HFFc6 (cell line): ENCODE measurements around the gene JADE2. TPM values are rescaled to one million over a fixed set of nuclear protein-coding genes. Genes with fewer than 3 reads are reported as not detected.

Experiments
- DNase-seq: peaks from one replicate; pipeline ENCODE4 v3.0.0-alpha.2; 2018
- H3K27ac Mint-ChIP-seq: 2 replicates; pipeline ENCODE4 v1.8.0; 2020; ENCODE audit warnings: mild to moderate bottlenecking, mixed read lengths
- H3K27me3 Mint-ChIP-seq: 2 replicates; pipeline ENCODE4 v1.8.0; 2021; ENCODE audit warnings: mild to moderate bottlenecking, moderate library complexity, mixed read lengths; ENCODE audit not compliant: insufficient read depth
- H3K36me3 Mint-ChIP-seq: 2 replicates; pipeline ENCODE4 v1.8.0; 2021; ENCODE audit warnings: low read depth, mixed read lengths
- H3K4me1 Mint-ChIP-seq: 2 replicates; pipeline ENCODE4 v1.8.0; 2020; ENCODE audit warnings: low read depth, mixed read lengths
- H3K4me3 Mint-ChIP-seq: 2 replicates; pipeline ENCODE4 v1.8.0; 2020; ENCODE audit warnings: mild to moderate bottlenecking, moderate library complexity, mixed read lengths
- H3K9me3 Mint-ChIP-seq: 2 replicates; pipeline ENCODE4 v1.8.0; 2020; ENCODE audit warnings: mild to moderate bottlenecking, mixed read lengths
- CTCF ChIP-seq: fragments of 200-600 bp; sonication (generic); IDR thresholded peaks from 2 replicates; pipeline ENCODE4 v1.5.0; 2021; ENCODE audit warnings: antibody characterized with exemption, mild to moderate bottlenecking
- total RNA-seq, 6 experiments: library from RNA; stranded (reverse); fragmentation: NEBNext Ultra II Directional; extraction: Animal tissue kit (Norgen Biotek cat#: 25700); gene quantifications; 2 replicates in 1 of 6; 3 replicates in 5 of 6; pipeline ENCODE4 v1.2.3, GENCODE V29; 2021

Gene JADE2
- total RNA-seq, 6 experiments from 2014 or later = 32.8 to 41.0 (median 39.6) TPM

GRCh38 chr5:134564396-134564795 lies 38.9 kb downstream of the JADE2 start:
- no peak overlapping the region for H3K4me3 Mint-ChIP-seq
- DNase-seq = no peak
- H3K9me3 Mint-ChIP-seq = no peaks in the 10 kb centered on the region
- H3K36me3 Mint-ChIP-seq = peaks cover 43% of the 10 kb centered on the region
- H3K27ac Mint-ChIP-seq = no peak overlapping the region
- peaks cover 4% of the 10 kb centered on the region for H3K27me3 Mint-ChIP-seq
- H3K4me1 Mint-ChIP-seq = peaks cover 40% of the 10 kb centered on the region
- TF ChIP-seq CTCF = no peak

- Mint-ChIP-seq H3K27ac (no peak overlapping the region), H3K4me1 (peaks cover 47% of the 10 kb centered on the region), H3K36me3 (peaks cover 37% of the 10 kb centered on the region), H3K4me3 (no peak overlapping the region), H3K27me3 (peaks cover 2% of the 10 kb centered on the region; the same call in 1 of the 2 replicates), H3K9me3 (no peaks in the 10 kb centered on the region)
- DNase-seq = no peak
- TF ChIP-seq CTCF = no peak
Observed at GRCh38 chr5:134565791-134566740, 40.6 kb downstream of the JADE2 start.

GRCh38 chr5:134566741-134567221 lies 41.3 kb downstream of the JADE2 start:
- DNase-seq = no peak
- H3K4me3 Mint-ChIP-seq = no peak overlapping the region
- peaks cover 2% of the 10 kb centered on the region; the same call in 1 of the 2 replicates for H3K27me3 Mint-ChIP-seq
- no peak for TF ChIP-seq CTCF
- peak overlapping the region; percentile 83 for H3K27ac Mint-ChIP-seq
- peaks cover 31% of the 10 kb centered on the region for H3K36me3 Mint-ChIP-seq
- H3K9me3 Mint-ChIP-seq = no peaks in the 10 kb centered on the region
- H3K4me1 Mint-ChIP-seq = peaks cover 40% of the 10 kb centered on the region

- no peaks in the 10 kb centered on the region for H3K9me3 Mint-ChIP-seq
- H3K4me1 Mint-ChIP-seq = peaks cover 34% of the 10 kb centered on the region
- peaks cover 21% of the 10 kb centered on the region for H3K36me3 Mint-ChIP-seq
- peak overlapping the region; percentile 32 for H3K4me3 Mint-ChIP-seq
- H3K27me3 Mint-ChIP-seq = peaks cover 2% of the 10 kb centered on the region; the same call in 1 of the 2 replicates
- TF ChIP-seq CTCF = no peak
- H3K27ac Mint-ChIP-seq = peak overlapping the region; percentile 83
- peak; percentile 58 for DNase-seq
Observed at GRCh38 chr5:134567641-134568336, 42.3 kb downstream of the JADE2 start.

GRCh38 chr5:134568337-134568700 lies 42.8 kb downstream of the JADE2 start:
- peaks cover 34% of the 10 kb centered on the region for H3K4me1 Mint-ChIP-seq
- peak overlapping the region; percentile 83 for H3K27ac Mint-ChIP-seq
- peaks cover 2% of the 10 kb centered on the region; the same call in 1 of the 2 replicates for H3K27me3 Mint-ChIP-seq
- no peak for DNase-seq
- TF ChIP-seq CTCF = no peak
- no peaks in the 10 kb centered on the region for H3K9me3 Mint-ChIP-seq
- H3K4me3 Mint-ChIP-seq = peak overlapping the region; percentile 32; the same call in 1 of the 2 replicates
- peaks cover 25% of the 10 kb centered on the region for H3K36me3 Mint-ChIP-seq
